Epithelial cell of esophagus (primary cell): Measurements from ENCODE around the gene NDUFB7.

Experiments used
- DNase-seq: peaks from one replicate; pipeline ENCODE4 v3.0.0; 2010; ENCODE audit warnings: low read depth
- H3K4me3 ChIP-seq: 2 replicates; pipeline ENCODE4 v1.5.1; 2011; ENCODE audit warnings: mild to moderate bottlenecking, low read length, control low read depth
- CTCF ChIP-seq: IDR thresholded peaks from 2 replicates; pipeline ENCODE4 v1.5.1; 2011; ENCODE audit warnings: low read depth, mild to moderate bottlenecking, low read length, control low read depth, inconsistent platforms; ENCODE audit not compliant: insufficient read depth; ENCODE audit errors: missing control alignments

Gene NDUFB7

GRCh38 chr19:14517840-14518505 is 53.9 kb downstream of the NDUFB7 start, which contains the start of gene DNAJB1:
Gene DNAJB1, minus strand, starts transcription at chr19:14518397. Its CDS starts 48 bp downstream, at chr19:14518349.
- DNase-seq: peak; percentile 78
- H3K4me3 ChIP-seq: peak within 1 kb of the TSS; percentile 88

GRCh38 chr19:14517446-14517839 is 54.4 kb downstream of the NDUFB7 start:
- TF ChIP-seq CTCF: no peak
- DNase-seq: no peak
- peak overlapping the region; percentile 88 for H3K4me3 ChIP-seq

More at GRCh38 chr19:14517840-14518505, 53.9 kb downstream of the NDUFB7 start, which contains the start of gene DNAJB1:
- no peak for TF ChIP-seq CTCF

- peak overlapping the region; percentile 88 for H3K4me3 ChIP-seq
- TF ChIP-seq CTCF: no peak
- DNase-seq: no peak
Observed at GRCh38 chr19:14516746-14517438, 55.0 kb downstream of the NDUFB7 start.
